ENCODE data around the gene MORN1. TPM values are rescaled to one million over a fixed set of nuclear protein-coding genes. Genes with fewer than 3 reads are reported as not detected.

Gene MORN1
- total and polyA plus RNA-seq, 4 donors, result 5.2 to 23.9 (median 13.9) TPM

DNA sequence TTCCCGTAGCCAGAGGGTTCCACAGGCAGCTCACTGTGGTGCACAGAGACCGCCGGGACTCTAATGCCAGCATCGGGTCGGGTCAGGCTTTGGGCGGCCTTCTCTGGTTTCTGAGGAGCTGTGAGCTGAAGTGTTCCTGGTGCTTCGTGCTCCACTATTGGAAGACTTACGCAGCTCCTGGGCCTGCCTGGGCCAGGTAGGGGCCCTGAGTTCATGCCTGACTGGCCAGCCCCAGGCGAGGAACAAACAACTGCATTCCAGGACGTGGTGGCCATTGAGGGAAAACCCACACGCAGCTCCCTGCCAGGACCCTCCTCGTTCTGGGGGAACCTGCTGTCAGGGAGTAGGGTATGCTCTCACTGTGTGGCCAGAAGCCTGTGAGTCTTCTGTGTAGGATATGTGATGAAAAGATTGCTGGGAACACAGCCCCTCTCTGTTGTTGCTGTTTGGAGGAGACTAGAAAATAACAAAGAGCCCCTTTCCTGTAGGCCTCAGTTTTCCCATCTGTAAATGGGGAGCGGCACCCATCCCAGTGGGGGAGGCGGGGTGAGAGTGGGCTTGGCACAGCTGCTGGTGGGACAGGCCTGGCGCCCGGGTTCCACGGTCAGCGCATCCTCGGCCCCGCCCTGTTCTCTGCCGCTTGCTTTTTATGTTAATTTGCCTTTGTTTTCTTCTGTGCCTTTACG lies 8.7 kb upstream of the MORN1 start:
- Histone ChIP-seq H3K27ac (ENCODE audit: low read depth in 1 of 2, low read length in 1 of 2) (no peak overlapping the region), H3K4me1 (ENCODE audit: control insufficient read depth in 5 of 5, insufficient read depth in 5 of 5, low read length in 5 of 5) (peaks cover 0 to 4% (median 0%) of the 10 kb centered on the region in 5 donors), H3K27me3 (ENCODE audit: control insufficient read depth in 3 of 3, insufficient read depth in 3 of 3, low read length in 2 of 3) (no peaks in the 10 kb centered on the region), H3K9ac (ENCODE audit: insufficient read depth in 1 of 2, low read length in 2 of 2) (no peak overlapping the region), H3K4me3 (no peak overlapping the region), H3K36me3 (ENCODE audit: control insufficient read depth in 4 of 4, insufficient read depth in 4 of 4, low read length in 4 of 4) (peaks cover 20 to 73% (median 38%) of the 10 kb centered on the region in 4 donors), H3K9me3 (ENCODE audit: control insufficient read depth in 4 of 4, insufficient read depth in 3 of 4, low read length in 3 of 4) (no peaks in the 10 kb centered on the region)
- no peak for DNase-seq
- WGBS, 2 donors, result 91 to 94% methylated on average over 22 of the region's 22 CpGs
- TF ChIP-seq CTCF (IDR thresholded peaks at IDR 0.05; ENCODE audit: control extremely low read depth, extremely low read depth), result no peak
- no peak for ATAC-seq (ENCODE audit: insufficient read depth, low FRiP score)

- DNase-seq (no peak), ATAC-seq (ENCODE audit: insufficient read depth, low FRiP score) (no peak)
- WGBS, 2 donors, result 94 to 95% methylated on average over 7 of the region's 7 CpGs
Measured at GRCh38 chr1:2398871-2399270, 7.5 kb upstream of the MORN1 start.

DNA sequence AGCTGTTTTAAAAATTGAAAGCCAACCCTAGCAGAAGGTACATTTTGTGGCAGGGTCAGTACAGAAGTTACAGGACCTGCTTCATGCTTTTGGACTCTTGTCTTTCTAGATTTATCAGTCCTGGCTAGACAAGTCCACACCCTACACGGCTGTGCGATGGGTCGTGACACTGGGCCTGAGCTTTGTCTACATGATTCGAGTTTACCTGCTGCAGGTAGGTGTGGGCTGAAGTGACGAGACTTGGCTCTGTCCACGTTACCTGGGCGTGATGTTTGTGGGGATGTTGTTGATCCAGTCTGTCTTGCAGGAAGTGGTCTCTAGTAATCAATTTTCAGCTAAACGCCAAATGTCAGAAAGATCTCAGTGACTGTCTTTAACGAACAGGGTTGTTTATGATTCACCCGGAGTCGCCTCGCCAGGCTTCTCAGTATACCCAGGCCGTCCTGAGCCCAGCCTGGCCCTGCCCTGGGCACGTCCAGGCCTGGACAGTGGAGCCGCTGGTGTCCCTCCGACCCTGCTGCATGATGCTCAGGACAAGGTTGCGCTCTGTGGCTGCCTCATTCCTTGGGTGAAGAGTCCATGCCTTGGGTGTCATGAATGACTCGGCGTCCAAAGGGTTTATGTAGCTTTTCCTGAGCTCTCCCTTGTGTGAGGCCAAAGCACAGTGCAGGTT lies 5.8 kb upstream of the MORN1 start:
- TF ChIP-seq CTCF (IDR thresholded peaks at IDR 0.05; ENCODE audit: control extremely low read depth, extremely low read depth), result no peak

More at GRCh38 chr1:2398871-2399270, 7.5 kb upstream of the MORN1 start:
- H3K27ac ChIP-seq (ENCODE audit: low read depth in 1 of 2, low read length in 1 of 2), result no peak overlapping the region
- no peaks in the 10 kb centered on the region for H3K27me3 ChIP-seq (ENCODE audit: control insufficient read depth in 3 of 3, insufficient read depth in 3 of 3, low read length in 2 of 3)
- TF ChIP-seq CTCF (IDR thresholded peaks at IDR 0.05; ENCODE audit: control extremely low read depth, extremely low read depth), result no peak
- no peak overlapping the region for H3K9ac ChIP-seq (ENCODE audit: insufficient read depth in 1 of 2, low read length in 2 of 2)
- H3K4me3 ChIP-seq, result no peak overlapping the region
- no peaks in the 10 kb centered on the region for H3K9me3 ChIP-seq (ENCODE audit: control insufficient read depth in 4 of 4, insufficient read depth in 3 of 4, low read length in 3 of 4)
- peaks cover 17 to 67% (median 36%) of the 10 kb centered on the region in 4 donors for H3K36me3 ChIP-seq (ENCODE audit: control insufficient read depth in 4 of 4, insufficient read depth in 4 of 4, low read length in 4 of 4)
- H3K4me1 ChIP-seq (ENCODE audit: control insufficient read depth in 5 of 5, insufficient read depth in 5 of 5, low read length in 5 of 5), result peaks cover 0 to 4% (median 0%) of the 10 kb centered on the region in 5 donors

More for the DNA sequence above, 5.8 kb upstream of the MORN1 start:
- H3K9ac ChIP-seq (ENCODE audit: insufficient read depth in 1 of 2, low read length in 2 of 2), result no peak overlapping the region
- no peak for DNase-seq
- peaks cover 14 to 56% (median 39%) of the 10 kb centered on the region in 4 donors for H3K36me3 ChIP-seq (ENCODE audit: control insufficient read depth in 4 of 4, insufficient read depth in 4 of 4, low read length in 4 of 4)
- no peaks in the 10 kb centered on the region for H3K27me3 ChIP-seq (ENCODE audit: control insufficient read depth in 3 of 3, insufficient read depth in 3 of 3, low read length in 2 of 3)
- WGBS, 2 donors, result 93 to 95% methylated on average over 19 of the region's 19 CpGs
- ATAC-seq (ENCODE audit: insufficient read depth, low FRiP score), result no peak
- no peak overlapping the region for H3K4me3 ChIP-seq
- no peaks in the 10 kb centered on the region for H3K9me3 ChIP-seq (ENCODE audit: control insufficient read depth in 4 of 4, insufficient read depth in 3 of 4, low read length in 3 of 4)
- H3K4me1 ChIP-seq (ENCODE audit: control insufficient read depth in 5 of 5, insufficient read depth in 5 of 5, low read length in 5 of 5), result peaks cover 0 to 13% (median 12%) of the 10 kb centered on the region in 5 donors
- H3K27ac ChIP-seq (ENCODE audit: low read depth in 1 of 2, low read length in 1 of 2), result no peak overlapping the region
